ENCODE measurements around the gene SPTAN1.
"Not testable (repeated sequence)": the region's sequence is repeated elsewhere in the genome, so short reads cannot be mapped to it uniquely, and the experiment has no call there.

Gene SPTAN1

DNA sequence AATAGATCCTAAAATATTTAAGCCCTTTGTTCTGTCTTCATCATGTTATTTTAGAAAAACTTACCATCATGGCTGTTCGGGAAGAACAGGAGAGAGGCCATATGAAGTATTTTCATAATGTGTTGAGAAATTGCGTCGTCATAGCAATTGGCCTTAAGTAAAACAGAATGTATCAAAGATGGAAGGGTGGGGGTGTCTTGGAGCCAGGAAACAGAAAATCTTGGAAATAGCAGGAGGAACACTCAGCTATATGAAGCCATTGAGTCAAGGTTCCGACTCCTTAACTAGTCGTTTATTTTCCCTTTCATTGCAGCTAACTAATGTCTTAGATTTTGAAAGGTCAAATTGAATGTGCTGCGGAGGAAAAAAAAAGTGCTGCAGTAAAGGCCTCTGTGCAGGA, 1.3 kb downstream of the SPTAN1 start:
- DNase-seq = no peak

DNA sequence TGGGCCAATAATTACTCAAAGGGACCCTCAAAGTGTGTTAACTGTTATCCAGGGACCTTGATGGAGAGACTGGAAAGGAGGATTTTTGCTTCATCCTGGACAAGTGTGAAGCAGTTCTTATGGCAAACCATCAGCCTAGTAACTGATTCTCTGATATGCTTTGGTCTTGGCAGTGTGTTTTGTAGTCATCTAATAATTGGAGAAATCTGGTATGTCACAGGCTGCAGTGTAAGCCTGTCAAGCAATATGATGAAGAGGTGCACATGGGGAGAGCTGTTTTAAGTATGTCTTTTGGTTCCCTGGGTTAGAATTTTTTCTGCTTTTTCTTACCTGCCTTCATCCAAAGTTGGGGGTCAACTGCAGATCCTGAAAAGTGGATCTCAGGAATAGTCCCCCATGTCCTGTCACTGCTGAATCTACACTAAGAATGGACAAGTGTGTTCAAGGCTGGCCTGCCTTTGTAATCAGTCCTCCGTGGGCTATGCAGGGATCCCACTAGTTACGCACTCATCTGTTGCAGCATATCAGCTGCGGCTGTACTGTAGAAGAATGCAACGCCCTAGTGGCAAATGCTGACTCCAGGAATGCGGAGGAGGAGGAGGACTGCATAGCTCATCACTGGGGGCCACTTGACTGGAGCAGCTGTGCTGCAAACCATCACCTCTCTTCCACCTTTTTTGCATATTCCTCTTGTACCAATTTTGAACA, 1.9 kb downstream of the SPTAN1 start:
- no peak for DNase-seq

DNA sequence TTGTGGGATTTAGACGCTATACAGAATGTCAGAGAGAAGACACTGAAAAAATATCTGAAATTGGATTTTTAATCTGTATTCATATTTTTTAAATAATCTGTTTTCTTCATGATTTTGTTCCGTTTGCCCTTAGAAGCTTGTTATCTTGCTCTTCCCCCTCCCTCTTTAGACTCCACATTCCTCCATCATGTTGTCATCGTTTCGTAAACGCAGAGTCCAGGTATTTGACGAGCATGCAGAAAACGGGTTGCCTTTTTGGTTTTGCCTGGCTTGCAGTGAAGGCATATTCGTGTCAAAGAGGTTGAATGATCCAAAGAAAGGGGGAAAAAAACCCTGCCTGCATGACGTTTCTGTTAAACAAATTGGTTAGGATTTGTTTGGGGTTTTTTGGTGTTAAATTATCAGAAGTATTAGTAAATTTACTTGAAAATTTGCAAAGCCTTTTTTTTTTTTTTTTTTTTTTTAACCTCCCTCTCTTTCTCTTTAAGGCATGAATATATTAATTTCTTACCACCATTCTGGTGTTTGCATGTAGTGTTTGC, 2.9 kb downstream of the SPTAN1 start:
- DNase-seq = no peak

DNA sequence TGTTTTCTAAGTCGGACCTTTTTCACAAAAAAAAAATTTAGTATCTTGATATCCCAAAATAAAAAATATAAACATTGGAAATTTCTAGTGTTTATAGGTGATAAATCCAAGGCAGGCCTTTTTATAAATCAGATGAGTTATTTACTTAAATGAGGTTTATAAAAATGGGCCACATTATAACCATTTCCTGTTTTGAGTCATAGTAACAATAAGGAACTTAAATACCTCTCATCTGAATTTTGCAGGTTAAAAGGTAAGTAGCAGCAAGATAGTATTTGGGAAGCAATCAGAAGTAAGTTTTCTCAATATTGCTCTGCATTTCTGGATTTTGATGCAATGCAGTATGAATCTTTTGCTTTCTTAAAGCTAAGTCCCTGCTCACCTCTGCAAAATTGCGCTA, 3.9 kb downstream of the SPTAN1 start:
- DNase-seq = no peak

DNA sequence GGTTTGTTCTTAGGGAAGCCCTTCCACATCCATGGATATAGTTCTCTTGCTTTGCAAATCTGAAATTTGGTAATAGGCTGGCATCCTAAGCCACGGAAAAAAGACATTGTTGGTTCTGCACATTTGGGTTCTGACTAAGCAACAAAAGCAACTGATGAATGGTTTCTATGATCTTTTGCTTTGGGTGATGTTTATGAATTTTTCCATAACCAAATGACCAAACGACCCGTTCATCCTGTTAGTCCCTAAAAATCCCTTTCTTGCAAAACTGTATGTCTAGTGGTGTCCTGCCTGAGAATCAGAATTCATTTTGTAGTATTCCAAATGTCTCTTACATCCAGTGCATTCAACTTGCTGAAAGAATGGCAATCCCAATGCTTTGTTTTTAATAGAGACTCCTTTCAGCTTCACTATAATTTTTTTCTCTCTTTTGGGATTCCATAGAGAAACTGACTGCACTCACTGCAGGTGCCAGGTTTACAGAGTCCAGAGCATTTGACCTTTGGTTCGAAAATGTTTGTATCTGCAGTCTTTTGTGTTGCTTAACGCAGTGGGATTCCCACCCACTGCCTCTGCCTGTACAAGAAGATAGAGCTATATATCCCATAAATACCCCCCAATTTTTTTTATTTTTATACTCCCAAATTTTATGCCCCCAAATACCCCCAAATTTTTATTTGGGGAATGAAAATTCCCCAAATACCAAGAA, 4.7 kb downstream of the SPTAN1 start:
- no peak for DNase-seq

DNA sequence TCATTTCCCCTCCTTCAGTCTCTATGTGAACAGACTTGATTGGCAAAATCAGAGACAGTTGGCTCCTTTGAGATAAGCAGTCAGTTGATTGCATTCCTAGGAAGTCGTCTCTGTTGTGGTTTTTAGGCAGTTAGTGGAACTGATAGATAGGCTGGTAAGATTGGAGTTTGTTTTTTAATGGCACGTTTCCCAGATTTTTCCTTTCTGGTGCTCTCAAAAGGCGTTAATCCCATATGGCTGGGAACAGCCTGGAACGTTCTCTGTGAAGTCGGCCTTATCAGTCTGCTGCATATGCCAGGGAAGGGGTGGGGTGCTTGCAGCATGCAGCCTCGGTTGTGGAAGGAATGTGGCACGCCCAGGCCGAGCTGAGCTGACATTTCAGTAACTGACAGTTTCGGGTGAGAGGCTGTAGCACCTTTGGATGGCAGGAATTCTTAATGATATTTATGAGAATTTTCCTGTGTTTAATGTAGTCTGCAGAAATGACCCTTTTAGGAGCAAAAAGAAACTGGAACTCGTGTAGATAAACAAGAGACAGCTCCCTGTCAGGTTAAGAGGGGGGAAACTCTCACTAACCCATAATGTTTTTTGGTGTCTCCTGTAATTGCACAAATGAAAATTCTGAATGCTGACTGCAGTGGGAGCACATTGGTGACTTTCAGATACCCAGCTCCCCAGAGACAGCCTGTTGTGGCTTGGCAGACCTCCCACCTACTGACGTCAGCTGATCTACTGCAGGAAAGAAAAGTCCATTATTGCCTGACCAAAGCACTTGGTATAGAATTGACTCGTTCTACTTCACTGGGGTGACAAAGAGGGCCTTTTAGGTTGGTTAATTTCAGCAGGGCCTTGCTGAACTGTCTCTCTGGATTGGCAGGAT, 6.3 kb downstream of the SPTAN1 start:
- no peak for DNase-seq

DNA sequence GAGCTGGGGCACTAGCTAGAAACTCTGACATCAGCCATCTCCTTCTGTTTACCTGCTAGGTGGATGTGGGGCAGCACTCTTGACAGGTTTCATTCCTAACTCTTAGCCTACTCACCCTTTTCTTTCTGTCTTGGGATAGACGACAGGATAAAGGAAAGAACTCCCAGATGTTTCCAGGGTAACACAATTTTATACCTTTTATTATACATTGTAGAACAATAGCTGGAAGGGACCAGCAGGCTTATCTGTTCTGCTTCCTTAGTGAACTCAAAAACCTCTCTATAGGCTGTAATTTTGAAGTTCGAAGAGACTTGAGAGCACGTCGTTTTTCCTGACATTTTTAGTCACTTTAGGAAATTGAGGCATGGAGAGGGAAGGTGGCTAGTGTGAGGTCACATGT, 13.2 kb downstream of the SPTAN1 start:
- no peak for DNase-seq

DNA sequence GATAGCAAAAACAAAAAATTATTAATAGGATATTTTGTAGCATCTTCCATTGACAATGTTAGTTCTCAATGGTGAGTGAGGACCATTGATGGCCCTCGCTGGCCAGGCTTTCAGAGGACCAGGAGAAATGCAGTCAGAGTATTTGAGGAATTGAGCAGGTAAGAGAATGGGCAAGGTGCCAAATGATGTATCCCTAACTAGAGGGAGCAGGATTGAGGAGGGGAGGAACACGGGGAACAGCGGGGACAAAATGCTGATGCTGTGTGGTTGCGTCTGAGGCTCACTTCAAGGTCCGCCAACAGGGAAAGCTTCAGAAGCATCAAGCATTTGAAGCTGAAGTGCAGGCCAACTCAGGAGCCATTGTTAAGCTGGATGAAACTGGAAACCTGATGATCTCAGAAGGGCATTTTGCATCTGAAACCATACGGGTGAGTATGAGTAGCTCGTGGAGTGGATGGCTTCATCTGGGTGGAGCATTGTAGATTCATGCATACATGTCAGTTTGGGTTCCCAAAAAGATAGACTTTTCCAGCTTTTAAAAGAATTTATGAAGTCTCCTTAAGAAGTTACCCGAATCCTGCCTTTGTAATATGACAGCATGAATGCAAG, 16.2 kb downstream of the SPTAN1 start:
- DNase-seq = no peak

DNA sequence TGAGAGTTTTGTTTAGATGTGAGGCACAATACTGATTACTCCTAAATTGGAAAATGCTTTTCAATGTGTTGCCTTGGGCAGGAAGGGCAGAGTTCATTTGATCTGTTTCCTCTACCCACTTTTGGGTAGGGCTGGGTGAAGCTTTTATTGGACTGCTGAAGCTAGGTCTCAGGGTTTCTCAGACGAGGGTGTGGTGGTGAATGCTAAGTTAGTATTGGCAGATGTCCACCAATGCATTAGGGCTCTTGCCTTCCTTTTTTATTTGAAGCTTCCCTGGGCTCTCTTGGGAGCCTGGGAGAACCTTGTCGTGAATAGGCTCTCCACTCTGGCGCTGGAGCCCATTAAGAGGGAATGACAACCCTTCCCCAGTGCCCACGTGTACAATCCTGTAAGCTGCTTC, 23.1 kb downstream of the SPTAN1 start:
- DNase-seq = no peak

DNA sequence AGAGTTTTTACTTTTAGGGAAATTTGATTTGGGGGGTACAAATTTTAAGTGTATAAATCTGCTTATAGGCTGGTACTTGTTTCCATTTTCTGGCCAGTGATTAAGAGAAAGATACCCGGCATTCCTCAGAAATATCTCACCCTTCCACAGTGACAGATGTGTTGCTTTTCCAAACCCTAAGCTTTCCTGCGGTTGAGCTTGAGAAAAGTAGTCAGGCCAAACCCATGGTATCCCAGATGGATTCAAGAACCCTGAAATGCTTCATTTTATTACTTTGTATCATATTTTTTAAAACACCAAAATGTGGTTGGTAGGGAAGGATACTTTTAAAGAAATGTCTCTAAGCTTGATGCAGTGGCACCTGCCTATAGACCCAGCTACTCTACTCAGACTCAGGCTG, 23.5 kb downstream of the SPTAN1 start:
- DNase-seq = no peak

DNA sequence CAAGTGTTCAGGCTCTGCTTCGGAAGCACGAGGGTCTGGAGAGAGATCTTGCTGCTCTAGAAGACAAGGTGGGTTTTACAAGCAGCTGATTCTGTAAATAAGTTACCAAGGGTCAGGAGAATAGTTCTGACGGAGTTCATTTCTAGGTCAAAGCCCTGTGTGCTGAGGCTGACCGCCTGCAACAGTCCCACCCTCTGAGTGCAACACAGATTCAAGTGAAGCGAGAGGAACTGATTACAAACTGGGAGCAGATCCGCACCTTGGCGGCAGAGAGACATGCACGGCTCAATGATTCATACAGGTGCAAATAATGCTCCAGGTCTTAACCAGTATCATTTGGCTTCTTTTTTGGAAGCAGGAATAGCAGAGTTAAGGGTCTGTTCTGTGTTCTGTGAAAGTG, 24.8 kb downstream of the SPTAN1 start:
- no peak for DNase-seq

DNA sequence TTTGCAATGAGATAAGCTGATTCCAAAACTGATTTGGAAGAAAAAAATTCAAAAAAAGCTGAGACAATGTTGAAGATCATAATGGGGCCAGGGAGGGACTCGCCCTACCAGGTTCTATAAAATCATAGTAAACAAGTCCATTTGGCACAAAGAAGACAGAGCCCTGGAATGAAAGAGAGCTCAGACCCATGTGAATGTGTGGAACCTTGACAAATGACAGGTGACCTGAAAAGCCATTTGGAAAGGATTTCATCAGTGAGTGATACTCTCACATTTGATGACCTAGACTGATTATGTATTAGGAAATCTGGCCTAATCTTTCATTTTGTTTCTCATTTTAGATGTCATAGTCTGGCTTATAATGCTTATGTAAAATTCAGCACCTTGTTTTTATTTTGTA, 26.8 kb downstream of the SPTAN1 start:
- no peak for DNase-seq

DNA sequence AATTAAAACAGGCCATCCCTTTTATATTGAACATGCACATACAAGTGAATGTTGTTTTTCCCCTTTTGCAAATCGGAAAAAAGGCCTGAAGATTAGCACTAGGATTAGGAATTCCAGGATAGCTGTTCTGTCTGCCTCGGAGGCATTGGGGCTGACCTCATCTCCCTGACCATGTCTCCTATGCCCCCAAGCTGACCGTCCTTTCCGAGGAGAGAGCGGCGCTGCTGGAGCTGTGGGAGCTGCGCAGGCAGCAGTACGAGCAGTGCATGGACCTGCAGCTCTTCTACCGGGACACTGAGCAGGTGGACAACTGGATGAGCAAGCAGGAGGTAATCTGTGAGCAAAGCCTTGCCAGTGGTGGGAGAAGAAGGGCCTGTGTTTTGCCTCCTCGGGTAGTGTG, 28.3 kb downstream of the SPTAN1 start:
- no peak for DNase-seq

DNA sequence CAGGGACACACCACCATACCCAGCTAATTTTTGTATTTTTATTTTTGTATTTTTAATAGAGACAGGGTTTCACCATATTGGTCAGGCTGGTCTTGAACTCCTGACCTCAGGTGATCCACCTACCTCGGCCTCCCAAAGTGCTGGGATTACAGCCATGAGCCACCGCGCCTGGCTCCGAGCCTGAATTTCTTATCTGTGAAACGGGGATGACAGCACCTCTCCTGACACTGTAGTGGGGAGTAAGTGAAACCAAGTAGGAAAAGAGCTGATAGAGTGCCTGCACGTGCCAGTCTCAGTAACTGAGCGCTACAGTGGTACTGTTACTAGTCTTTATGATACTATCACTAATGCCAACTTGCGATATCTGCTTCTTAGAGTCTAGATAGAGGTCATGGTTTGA, 32.8 kb downstream of the SPTAN1 start:
- not testable (repeated sequence) for DNase-seq

DNA sequence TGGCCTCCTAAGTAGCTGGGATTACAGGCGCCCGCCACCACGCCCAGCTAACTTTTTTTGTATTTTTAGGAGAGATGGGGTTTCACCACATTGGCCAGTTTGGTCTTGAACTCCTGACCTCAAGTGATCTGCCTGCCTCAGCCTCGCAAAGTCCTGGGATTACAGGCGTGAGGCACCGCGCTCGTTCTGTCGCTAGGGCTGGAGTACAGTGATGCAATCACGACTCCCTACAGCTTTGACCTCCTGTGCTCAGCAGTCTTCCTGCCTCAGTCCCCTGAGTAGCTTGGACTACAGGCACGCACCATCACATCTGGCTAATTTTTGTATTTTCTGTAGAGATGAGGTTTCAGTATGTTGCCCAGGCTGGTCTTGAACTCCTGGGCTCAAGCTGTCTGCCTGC, 34.5 kb downstream of the SPTAN1 start:
- not testable (repeated sequence) for DNase-seq

DNA sequence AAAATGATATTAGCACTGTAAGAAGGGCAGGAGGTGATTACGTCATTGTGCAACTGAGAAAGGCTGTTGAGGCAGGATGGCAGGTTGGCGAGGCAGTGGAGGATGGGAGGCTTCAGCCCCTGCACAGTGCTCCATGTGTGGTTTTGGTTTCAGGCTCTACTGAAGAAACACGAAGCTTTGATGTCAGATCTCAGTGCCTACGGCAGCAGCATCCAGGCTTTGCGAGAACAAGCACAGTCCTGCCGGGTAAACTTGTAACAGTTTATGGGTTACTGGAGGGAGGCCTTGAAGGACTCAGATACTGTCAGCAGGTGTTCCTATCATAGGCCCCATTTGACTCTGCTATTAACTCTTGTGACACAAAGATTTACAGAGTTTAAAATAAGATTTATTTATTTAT, 35.1 kb downstream of the SPTAN1 start:
- DNase-seq = no peak

DNA sequence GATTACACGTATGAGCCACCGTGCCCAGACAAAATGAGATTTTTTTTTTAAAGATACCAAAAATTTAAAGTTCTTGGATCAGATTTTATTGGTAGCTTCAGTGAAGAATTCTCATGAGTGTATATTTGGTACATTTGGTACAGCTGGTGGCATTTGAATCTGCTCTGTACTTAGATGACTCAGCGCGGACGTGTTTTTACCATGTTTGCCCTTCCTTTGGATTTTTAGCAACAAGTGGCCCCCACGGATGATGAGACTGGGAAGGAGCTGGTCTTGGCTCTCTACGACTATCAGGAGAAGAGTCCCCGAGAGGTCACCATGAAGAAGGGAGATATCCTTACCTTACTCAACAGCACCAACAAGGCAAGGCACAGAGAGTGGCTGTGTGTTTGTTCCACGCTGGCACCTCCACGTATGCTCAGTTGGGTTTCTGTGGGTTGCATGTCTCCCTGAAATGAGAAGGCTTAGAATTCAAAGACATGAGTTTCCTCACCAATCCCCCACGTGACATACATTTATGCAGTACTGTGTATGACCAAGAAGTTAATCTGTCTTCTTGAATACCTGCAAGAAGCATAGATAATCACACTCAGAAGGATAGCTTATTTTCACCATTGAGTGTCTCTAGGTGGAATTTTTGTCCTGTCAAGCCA, 36.3 kb downstream of the SPTAN1 start:
- no peak for DNase-seq

DNA sequence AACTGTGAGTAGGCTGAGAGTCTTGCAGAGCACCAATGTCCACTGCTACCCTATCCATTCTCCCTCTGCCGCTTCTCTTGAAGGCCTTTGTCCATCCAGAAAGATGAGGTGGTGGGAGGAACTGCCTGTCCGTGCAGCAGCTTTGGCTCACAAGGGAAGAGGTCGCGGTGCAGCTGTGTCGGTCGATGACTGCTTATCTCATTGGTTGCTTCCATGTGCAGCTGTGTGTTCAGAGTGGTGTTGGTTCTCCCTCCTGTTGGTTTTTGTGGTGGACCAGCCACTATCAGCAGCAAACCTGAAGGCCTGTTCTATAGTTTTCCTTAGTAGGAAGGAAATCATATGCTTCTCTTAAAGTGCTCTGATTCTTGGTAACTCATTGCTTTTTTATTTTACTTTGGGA, 40.7 kb downstream of the SPTAN1 start:
- no peak for DNase-seq

DNA sequence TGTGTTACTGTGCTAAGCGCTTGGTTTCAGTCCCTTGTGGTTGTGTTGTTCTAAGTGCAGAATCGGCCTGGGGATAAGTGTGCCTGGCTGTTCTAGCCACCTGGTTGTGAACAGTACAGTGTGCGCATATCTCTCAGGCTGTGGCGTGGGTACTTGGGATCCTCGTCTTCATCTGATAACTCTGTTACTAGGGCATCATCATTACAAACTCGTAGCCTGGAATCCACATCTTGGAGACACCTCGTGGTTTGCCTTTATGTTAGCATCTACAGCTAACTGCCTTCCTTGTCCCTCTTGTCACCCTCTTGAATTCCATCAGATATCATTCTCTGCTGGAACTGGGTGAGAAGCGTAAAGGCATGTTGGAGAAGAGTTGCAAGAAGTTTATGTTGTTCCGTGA, 41.5 kb downstream of the SPTAN1 start:
- DNase-seq = no peak

DNA sequence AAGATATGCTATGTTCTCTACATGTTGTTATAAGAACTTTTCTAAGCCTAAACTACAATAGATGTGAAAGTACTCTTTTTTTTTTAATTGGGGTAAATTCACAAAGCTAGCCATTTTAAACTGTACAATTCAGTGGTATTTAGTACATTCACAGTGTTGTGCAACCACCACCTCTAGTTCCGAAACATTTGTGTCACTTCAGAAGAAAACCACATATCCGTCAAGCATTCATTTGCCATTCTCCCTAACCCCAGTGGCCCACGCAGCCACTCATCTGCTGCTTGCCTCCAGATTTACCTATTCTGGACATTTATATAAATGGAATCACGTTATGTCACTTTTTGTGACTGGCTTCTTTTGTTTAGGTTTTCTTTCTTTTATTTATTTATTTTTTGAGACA, 43.1 kb downstream of the SPTAN1 start:
- no peak for DNase-seq

DNA sequence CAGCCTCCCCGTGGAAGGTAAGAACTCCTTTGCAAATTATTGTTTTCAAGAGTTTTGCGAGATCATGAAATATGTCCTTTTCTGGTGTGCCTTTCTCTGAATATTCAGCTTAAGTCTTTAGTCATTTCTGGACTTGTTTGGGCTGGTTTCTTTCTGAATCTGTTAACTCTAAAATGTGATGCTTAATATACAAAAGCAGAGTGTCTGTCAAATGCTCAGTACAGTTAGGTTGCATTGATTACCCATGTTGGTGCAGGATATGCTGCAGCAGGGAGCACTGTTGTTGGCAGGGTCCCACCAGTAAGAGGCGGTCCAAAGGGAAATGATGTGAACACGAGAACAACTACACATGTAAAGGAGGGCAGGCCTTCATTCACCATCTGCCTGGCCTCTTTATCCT, 47.7 kb downstream of the SPTAN1 start:
- DNase-seq = no peak

DNA sequence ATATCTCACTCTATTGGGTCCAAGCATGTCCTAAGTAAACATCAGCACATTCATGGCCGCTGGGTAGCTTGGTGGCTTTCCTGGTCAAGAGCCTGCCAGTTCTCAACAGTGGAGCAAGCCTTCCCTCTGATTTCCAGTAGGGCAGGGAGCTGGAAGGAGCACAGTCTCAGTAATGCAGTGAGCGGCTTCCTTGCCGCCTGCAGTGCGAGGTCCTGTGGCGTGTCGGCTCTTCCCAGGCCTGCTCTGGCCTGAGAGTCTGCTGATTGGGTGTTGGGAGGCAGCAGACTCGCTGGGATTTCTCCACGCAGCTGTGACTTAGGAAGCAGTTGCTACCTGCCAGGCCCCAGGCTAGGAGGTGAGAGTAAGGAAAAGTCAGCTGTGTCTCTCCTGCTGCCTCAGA, 51.3 kb downstream of the SPTAN1 start:
- DNase-seq = no peak
